Mammary epithelial cell (primary cell): ENCODE data around the gene ZNF790.

Experiments used
- CTCF ChIP-seq, 2 donors: IDR thresholded peaks in 1 of 2; conservative IDR thresholded peaks in 1 of 2; 2 replicates each; pipeline ENCODE4 v1.5.1; 2011 to 2012; ENCODE audit warnings: inconsistent platforms in 2 of 2, low read length in 2 of 2, mild to moderate bottlenecking in 2 of 2, control low read depth in 1 of 2, low read depth in 1 of 2; ENCODE audit not compliant: insufficient read depth in 1 of 2; ENCODE audit errors: extremely low read depth in 1 of 2
- EZH2 ChIP-seq: IDR thresholded peaks from 2 replicates; pipeline ENCODE4 v1.6.1; 2012; ENCODE audit warnings: low read length, inconsistent platforms, borderline replicate concordance

DNA sequence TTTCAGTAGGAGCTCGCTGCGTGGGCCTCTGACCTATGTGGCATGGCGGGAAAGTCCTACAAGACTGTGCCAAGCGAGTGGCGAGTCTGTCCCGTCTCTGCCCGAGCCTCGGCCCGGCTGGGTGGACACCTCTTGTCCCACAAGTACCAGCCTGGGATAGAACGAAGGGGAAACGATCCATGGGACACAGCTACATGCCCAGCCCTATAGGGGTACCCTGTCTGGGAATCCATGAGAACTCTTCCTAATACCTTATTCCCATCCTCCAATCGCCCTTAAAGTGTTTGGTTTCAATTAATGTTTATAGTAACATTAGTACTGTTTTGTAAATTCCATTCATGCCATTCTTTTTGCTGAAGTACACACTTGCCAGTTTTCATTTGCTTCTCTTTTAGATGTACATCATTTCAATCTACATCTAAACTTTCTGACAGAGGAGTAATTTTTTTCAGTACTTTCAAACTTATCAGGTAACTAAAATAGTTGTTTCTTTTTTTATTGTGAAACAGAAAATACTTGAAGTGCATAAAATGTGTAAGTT, 667 bp upstream of the ZNF790 start:
- TF ChIP-seq CTCF (conservative IDR thresholded peaks at IDR 0.05 in 1 of 2, IDR thresholded peaks at IDR 0.05 in 1 of 2; ENCODE audit: extremely low read depth in 1 of 2, insufficient read depth in 1 of 2, low read depth in 1 of 2, low read length in 2 of 2): no peak
- no peak for TF ChIP-seq EZH2
